Lower leg skin (tissue), 4 donors: ENCODE data around the gene SPDYE2. TPM values are rescaled to one million over a fixed set of nuclear protein-coding genes. Genes with fewer than 3 reads are reported as not detected.
"Not testable (repeated sequence)": the region's sequence is repeated elsewhere in the genome, so short reads cannot be mapped to it uniquely, and the experiment has no call there.

Experiments
- DNase-seq, 2 donors: peaks; one replicate each; pipeline ENCODE4 v3.0.0-alpha.2; 2019; ENCODE audit warnings: low spot score in 2 of 2
- H3K4me3 ChIP-seq: fragments of 200-600 bp; sonication (generic); 2 replicates; pipeline ENCODE4 v1.5.1; 2017; ENCODE audit warnings: mild to moderate bottlenecking, low read depth; ENCODE audit not compliant: poor library complexity, severe bottlenecking
- CTCF ChIP-seq, 3 donors: fragments of 450-650 bp; IDR thresholded peaks; one replicate each; pipeline ENCODE4 v1.5.1; 2016; ENCODE audit warnings: antibody characterized with exemption in 3 of 3, mild to moderate bottlenecking in 3 of 3, moderate library complexity in 2 of 3
- WGBS, 2 donors: methylation state at CpG; one replicate each; pipeline ENCODE4 v1.1.5; 2018; 5-methylcytosine and 5-hydroxymethylcytosine counted together
- intact Hi-C: fragments of 100-400 bp; cut with DNase I; formaldehyde crosslinking; loops from one replicate; pipeline ENCODE4 v1.15.0; 2023; ENCODE audit warnings: low total_unique reads
- total RNA-seq, 4 donors: library from RNA; depleted of rRNA; stranded (reverse); fragments of >200 nt; gene quantifications; one replicate each; pipeline ENCODE4 v1.1.0, GENCODE V29; 2016

SPDYE2 gene
- total RNA-seq, 4 donors from 2014 or later, result 0.39 TPM; not detected in 3

GRCh38 chr7:102572261-102573239 is 21.5 kb downstream of the SPDYE2 start, which contains the start of gene POLR2J3:
TSS of gene POLR2J3 (minus strand) at chr7:102572583. CDS start at chr7:102572521, 62 bp downstream.
- 0 to 1% methylated on average over 35 to 46 of the region's 64 CpGs for WGBS, 2 donors
- DNase-seq, result peak; percentile 95 to 98
- H3K4me3 ChIP-seq, result peak within 1 kb of the TSS; percentile 96
- TF ChIP-seq CTCF (IDR thresholded peaks at IDR 0.05), result peak in 1 of 3 donors; percentile 13
- intact Hi-C loops, result not testable (repeated sequence)

- H3K4me3 ChIP-seq, intact Hi-C loops, DNase-seq: not testable (repeated sequence)
- no CpG with 5 or more reads among the region's 6 CpGs for WGBS, 2 donors
Measured at GRCh38 chr7:102574607-102575006, 23.6 kb downstream of the SPDYE2 start.

GRCh38 chr7:102576363-102576762 is 25.3 kb downstream of the SPDYE2 start:
- intact Hi-C loops, H3K4me3 ChIP-seq, DNase-seq: not testable (repeated sequence)
- WGBS, 2 donors, result no CpG with 5 or more reads among the region's 3 CpGs

- DNase-seq, intact Hi-C loops, H3K4me3 ChIP-seq: not testable (repeated sequence)
- WGBS, 2 donors, result 77 to 88% methylated on average over 7 of the region's 7 CpGs
Measured at GRCh38 chr7:102577315-102578240, 26.6 kb downstream of the SPDYE2 start.

GRCh38 chr7:102578486-102578885 is 27.5 kb downstream of the SPDYE2 start:
- peak in 1 of 2 donors; percentile 68 for DNase-seq
- intact Hi-C loops, H3K4me3 ChIP-seq: not testable (repeated sequence)
- WGBS, 2 donors, result 82% methylated on average over 5 of the region's 5 CpGs

- H3K4me3 ChIP-seq, DNase-seq, intact Hi-C loops: not testable (repeated sequence)
- no CpG with 5 or more reads among the region's 5 CpGs for WGBS, 2 donors
Measured at GRCh38 chr7:102581722-102582121, 30.7 kb downstream of the SPDYE2 start.

GRCh38 chr7:102583495-102583894 is 32.5 kb downstream of the SPDYE2 start:
- H3K4me3 ChIP-seq, intact Hi-C loops, DNase-seq: not testable (repeated sequence)
- WGBS, 2 donors, result no CpG with 5 or more reads among the region's 5 CpGs

- WGBS, 2 donors, result no CpG with 5 or more reads among the region's 9 CpGs
- intact Hi-C loops, DNase-seq, H3K4me3 ChIP-seq: not testable (repeated sequence)
Measured at GRCh38 chr7:102589857-102590256, 38.8 kb downstream of the SPDYE2 start.

GRCh38 chr7:102592477-102593019 is 41.5 kb downstream of the SPDYE2 start:
- H3K4me3 ChIP-seq, intact Hi-C loops: not testable (repeated sequence)
- 28 to 34% methylated on average over 11 of the region's 26 CpGs for WGBS, 2 donors
- DNase-seq, result peak; percentile 67 to 87

GRCh38 chr7:102593637-102594334 is 42.8 kb downstream of the SPDYE2 start:
- intact Hi-C loops, result not testable (repeated sequence)
- no CpG with 5 or more reads among the region's 68 CpGs for WGBS, 2 donors

GRCh38 chr7:102596036-102596435 is 45.0 kb downstream of the SPDYE2 start:
- peak in 1 of 2 donors; percentile 43 for DNase-seq
- intact Hi-C loops, H3K4me3 ChIP-seq: not testable (repeated sequence)
- 41 to 82% methylated on average over 3 to 8 of the region's 10 CpGs for WGBS, 2 donors

More at GRCh38 chr7:102593637-102594334, 42.8 kb downstream of the SPDYE2 start:
- not testable (repeated sequence) for H3K4me3 ChIP-seq, DNase-seq

GRCh38 chr7:102599699-102600098 is 48.7 kb downstream of the SPDYE2 start:
- DNase-seq, H3K4me3 ChIP-seq, intact Hi-C loops: not testable (repeated sequence)
- no CpG with 5 or more reads among the region's 9 CpGs for WGBS, 2 donors
